PC-9 (cell line): ENCODE data around the gene MAP2K2. TPM values are rescaled to one million over a fixed set of nuclear protein-coding genes. Genes with fewer than 3 reads are reported as not detected.

Experiments used
- BruUV-seq: library from RNA; stranded (reverse); fragments of 400-500 nt; replicated peaks from 2 replicates; lab custom pipeline; 2021; lab: Mats Ljungman, UMichigan
- CTCF ChIA-PET: fragments of 300-600 bp; sonication (Branson Sonifier 250); formaldehyde crosslinking; loops from one replicate; lab custom pipeline; 2022; ENCODE audit warnings: antibody characterized with exemption; lab: Charles Lee
- POLR2A ChIA-PET: fragments of 300-600 bp; sonication (Branson Sonifier 250); formaldehyde crosslinking; loops from one replicate; lab custom pipeline; 2022; ENCODE audit warnings: antibody characterized with exemption; ENCODE audit not compliant: unreplicated experiment; lab: Charles Lee
- DNase-seq, 2 experiments: peaks; one replicate each; pipeline versions ENCODE4 v3.0.0 to v3.0.0-alpha.2; 2015 to 2022; ENCODE audit warnings: mixed read lengths in 1 of 2
- H2AFZ ChIP-seq: fragments of 200-600 bp; sonication (generic); 2 replicates; pipeline ENCODE4 v1.8.1; 2017; ENCODE audit warnings: antibody characterized with exemption
- H3F3A ChIP-seq: fragments of 200-600 bp; sonication (generic); 2 replicates; pipeline ENCODE4 v1.8.1; 2017; ENCODE audit warnings: antibody characterized with exemption, mild to moderate bottlenecking, low read depth; ENCODE audit not compliant: insufficient read depth
- H3K27ac ChIP-seq: fragments of 200-600 bp; sonication (generic); 2 replicates; pipeline ENCODE4 v1.6.1; 2016; ENCODE audit warnings: mixed run types
- H3K27me3 ChIP-seq: fragments of 200-600 bp; sonication (generic); 2 replicates; pipeline ENCODE4 v1.6.1; 2016; ENCODE audit warnings: low read depth, mixed run types; ENCODE audit not compliant: insufficient read depth
- H3K36me3 ChIP-seq: fragments of 200-600 bp; sonication (generic); 2 replicates; pipeline ENCODE4 v1.6.1; 2016; ENCODE audit warnings: low read depth, mixed run types
- H3K4me1 ChIP-seq: fragments of 200-600 bp; sonication (generic); replicated peaks from 2 replicates; pipeline ENCODE4 v1.6.1; 2016; ENCODE audit warnings: mixed run types; ENCODE audit not compliant: insufficient read depth
- H3K4me2 ChIP-seq: fragments of 200-600 bp; sonication (generic); 2 replicates; pipeline ENCODE4 v1.6.1; 2017; ENCODE audit warnings: mixed run types
- H3K4me3 ChIP-seq: fragments of 200-600 bp; sonication (generic); 2 replicates; pipeline ENCODE4 v1.6.1; 2016; ENCODE audit warnings: mixed run types
- H3K79me2 ChIP-seq: fragments of 200-600 bp; sonication (generic); 2 replicates; pipeline ENCODE4 v1.6.1; 2017; ENCODE audit warnings: low read depth, mixed run types
- H3K9me2 ChIP-seq: fragments of 200-600 bp; sonication (generic); 2 replicates; pipeline ENCODE4 v1.8.1; 2017; ENCODE audit warnings: mild to moderate bottlenecking; ENCODE audit not compliant: insufficient read depth
- H3K9me3 ChIP-seq: fragments of 200-600 bp; sonication (generic); 2 replicates; pipeline ENCODE4 v1.8.1; 2016; ENCODE audit warnings: low read depth; ENCODE audit not compliant: insufficient read depth
- H4K20me1 ChIP-seq: fragments of 200-600 bp; sonication (generic); 2 replicates; pipeline ENCODE4 v1.8.1; 2017; ENCODE audit not compliant: insufficient read depth
- CTCF ChIP-seq: fragments of 200-600 bp; sonication (generic); conservative IDR thresholded peaks from 2 replicates; pipeline ENCODE4 v1.6.1; 2017; ENCODE audit warnings: mixed run types, antibody characterized with exemption, mild to moderate bottlenecking, moderate library complexity
- EZH2 ChIP-seq: fragments of 200-600 bp; sonication (generic); IDR thresholded peaks from 2 replicates; pipeline ENCODE4 v1.8.0; 2017; ENCODE audit warnings: antibody characterized with exemption, low read depth
- intact Hi-C: fragments of 100-400 bp; cut with micrococcal nuclease; formaldehyde crosslinking; loops from one replicate; pipeline ENCODE4 v1.10.0; 2022; ENCODE audit not compliant: unreplicated experiment
- total RNA-seq: library from RNA; stranded (reverse); gene quantifications from 2 replicates; pipeline ENCODE4 v1.2.3, GENCODE V29; 2021

Gene MAP2K2
- total RNA-seq, 1 experiment from 2014 or later: 160 TPM

GRCh38 chr19:4097501-4097900 lies 26.4 kb downstream of the MAP2K2 start:
- H3K79me2 ChIP-seq: no peaks in the 10 kb centered on the region
- H3K4me3 ChIP-seq: no peak overlapping the region
- no peak overlapping the region for H3K4me2 ChIP-seq
- H3F3A ChIP-seq: no peaks in the 10 kb centered on the region
- BruUV-seq: no TSS peak
- intact Hi-C loops: no loop called here
- no peak for TF ChIP-seq CTCF
- no peak for TF ChIP-seq EZH2
- H3K4me1 ChIP-seq: no peaks in the 10 kb centered on the region
- no peaks in the 10 kb centered on the region for H3K9me2 ChIP-seq
- H3K36me3 ChIP-seq: no peaks in the 10 kb centered on the region
- H2AFZ ChIP-seq: no peak overlapping the region
- H3K27ac ChIP-seq: no peak overlapping the region
- no peak for DNase-seq
- CTCF ChIA-PET: no interaction called here
- no peaks in the 10 kb centered on the region for H3K27me3 ChIP-seq
- POLR2A ChIA-PET: no interaction called here
- no peaks in the 10 kb centered on the region for H4K20me1 ChIP-seq
- H3K9me3 ChIP-seq: no peaks in the 10 kb centered on the region

GRCh38 chr19:4096049-4096892 lies 27.7 kb downstream of the MAP2K2 start:
- Histone ChIP-seq H3K27me3 (no peaks in the 10 kb centered on the region), H3K4me1 (no peaks in the 10 kb centered on the region), H3K4me3 (no peak overlapping the region), H3K9me3 (no peaks in the 10 kb centered on the region), H3K27ac (no peak overlapping the region), H3K9me2 (no peaks in the 10 kb centered on the region), H2AFZ (no peak overlapping the region), H3K4me2 (no peak overlapping the region), H3K36me3 (no peaks in the 10 kb centered on the region), H3K79me2 (no peaks in the 10 kb centered on the region), H4K20me1 (no peaks in the 10 kb centered on the region), H3F3A (no peaks in the 10 kb centered on the region)
- TF ChIP-seq EZH2: no peak
- no peak for TF ChIP-seq CTCF
- intact Hi-C loops: no loop called here
- no TSS peak for BruUV-seq
- DNase-seq: no peak
- POLR2A ChIA-PET: no interaction called here
- CTCF ChIA-PET: no interaction called here

GRCh38 chr19:4095488-4095844 lies 28.5 kb downstream of the MAP2K2 start:
- H2AFZ ChIP-seq: no peak overlapping the region
- intact Hi-C loops: no loop called here
- no peaks in the 10 kb centered on the region for H3K4me1 ChIP-seq
- no peak overlapping the region for H3K4me3 ChIP-seq
- TF ChIP-seq CTCF (no peak), EZH2 (no peak)
- BruUV-seq: no TSS peak
- no peaks in the 10 kb centered on the region for H3K9me2 ChIP-seq
- H3K27me3 ChIP-seq: no peaks in the 10 kb centered on the region
- H3F3A ChIP-seq: no peaks in the 10 kb centered on the region
- no peaks in the 10 kb centered on the region for H3K9me3 ChIP-seq
- no peaks in the 10 kb centered on the region for H3K79me2 ChIP-seq
- POLR2A ChIA-PET: no interaction called here
- H3K4me2 ChIP-seq: no peak overlapping the region
- no peak for DNase-seq
- no peaks in the 10 kb centered on the region for H3K36me3 ChIP-seq
- H4K20me1 ChIP-seq: no peaks in the 10 kb centered on the region
- H3K27ac ChIP-seq: no peak overlapping the region
- CTCF ChIA-PET: no interaction called here
